IMR-90 (cell line): ENCODE results near the gene NAV2. TPM values are rescaled to one million over a fixed set of nuclear protein-coding genes. Genes with fewer than 3 reads are reported as not detected.

Experiments used
- ATAC-seq: fragments of 200-7000 bp; cut with Tn5 transposase; 2 replicates; pipeline ENCODE4 v1.9.1; 2020; ENCODE audit warnings: low read depth, mild to moderate bottlenecking, moderate library complexity
- BruUV-seq: library from RNA; stranded (reverse); fragments of 400-500 nt; replicated peaks from 2 replicates; lab custom pipeline; 2021; lab: Mats Ljungman, UMichigan
- CTCF ChIA-PET: fragments of 300-600 bp; formaldehyde crosslinking; extraction: SDS; loops from one replicate; lab custom pipeline; 2021; ENCODE audit warnings: antibody characterized with exemption; lab: Yijun Ruan, JAX
- POLR2A ChIA-PET: fragments of 300-600 bp; sonication (Branson Sonifier 250); formaldehyde crosslinking; loops from one replicate; lab custom pipeline; 2022; ENCODE audit warnings: antibody characterized with exemption; ENCODE audit not compliant: unreplicated experiment; lab: Charles Lee
- DNase-seq: peaks from one replicate; pipeline ENCODE4 v3.0.0; 2013
- H2AFZ ChIP-seq: replicated peaks from 2 replicates; pipeline ENCODE3; 2013; ENCODE audit warnings: low read length, mild to moderate bottlenecking; ENCODE audit not compliant: poor library complexity
- H2AK5ac ChIP-seq: 2 replicates; pipeline ENCODE4 v1.6.1; 2013; ENCODE audit warnings: low read depth, low read length, inconsistent platforms
- H2AK9ac ChIP-seq: replicated peaks from 2 replicates; pipeline ENCODE3; 2013; ENCODE audit warnings: mild to moderate bottlenecking, low read depth, low read length, moderate library complexity; ENCODE audit not compliant: poor library complexity
- H2BK120ac ChIP-seq: 2 replicates; pipeline ENCODE4 v1.6.1; 2013; ENCODE audit warnings: low read depth, low read length, inconsistent platforms
- H2BK15ac ChIP-seq: 3 replicates; pipeline ENCODE4 v1.6.1; 2013; ENCODE audit warnings: low read depth, low read length, inconsistent platforms
- H2BK20ac ChIP-seq: 2 replicates; pipeline ENCODE4 v1.6.1; 2013; ENCODE audit warnings: low read depth, mild to moderate bottlenecking, inconsistent platforms, low read length, moderate library complexity
- H2BK5ac ChIP-seq: 2 replicates; pipeline ENCODE4 v1.6.1; 2013; ENCODE audit warnings: mild to moderate bottlenecking, low read depth, low read length, inconsistent platforms; ENCODE audit not compliant: poor library complexity, severe bottlenecking
- H3K14ac ChIP-seq: replicated peaks from 2 replicates; pipeline ENCODE4 v1.6.1; 2013; ENCODE audit warnings: low read depth, low read length, inconsistent platforms
- H3K18ac ChIP-seq: 2 replicates; pipeline ENCODE4 v1.6.1; 2013; ENCODE audit warnings: low read depth, low read length, control low read depth
- H3K23ac ChIP-seq: 2 replicates; pipeline ENCODE4 v1.6.1; 2013; ENCODE audit warnings: low read depth, low read length, inconsistent platforms
- H3K27ac ChIP-seq: 2 replicates; pipeline ENCODE4 v1.5.1; 2013; ENCODE audit warnings: mild to moderate bottlenecking, control low read depth, low read length; ENCODE audit not compliant: insufficient read depth
- H3K27me3 ChIP-seq: 2 replicates; pipeline ENCODE4 v1.6.1; 2013; ENCODE audit warnings: low read length; ENCODE audit not compliant: control insufficient read depth, insufficient read depth
- H3K36me3 ChIP-seq: 2 replicates; pipeline ENCODE4 v1.6.1; 2013; ENCODE audit warnings: low read length, mixed read lengths; ENCODE audit not compliant: control insufficient read depth, insufficient read depth
- H3K4ac ChIP-seq: 2 replicates; pipeline ENCODE4 v1.6.1; 2013; ENCODE audit warnings: low read depth, low read length, inconsistent platforms
- H3K4me1 ChIP-seq: 2 replicates; pipeline ENCODE4 v1.6.1; 2013; ENCODE audit warnings: low read length, mixed read lengths; ENCODE audit not compliant: control insufficient read depth, insufficient read depth
- H3K4me2 ChIP-seq: 2 replicates; pipeline ENCODE4 v1.6.1; 2013; ENCODE audit warnings: low read depth, mild to moderate bottlenecking, control low read depth, low read length, moderate library complexity
- H3K4me3 ChIP-seq: 2 replicates; pipeline ENCODE4 v1.5.1; 2013; ENCODE audit warnings: low read depth, mild to moderate bottlenecking, control low read depth, low read length, moderate library complexity; ENCODE audit not compliant: insufficient read depth
- H3K56ac ChIP-seq: 2 replicates; pipeline ENCODE4 v1.6.1; 2013; ENCODE audit warnings: low read length, inconsistent platforms; ENCODE audit not compliant: insufficient read depth; ENCODE audit errors: extremely low read depth
- H3K79me1 ChIP-seq, 2 experiments: 2 replicates each; pipeline ENCODE4 v1.6.1; 2013; ENCODE audit warnings: low read length in 2 of 2, inconsistent platforms in 1 of 2, low read depth in 1 of 2
- H3K9ac ChIP-seq: 2 replicates; pipeline ENCODE4 v1.6.1; 2013; ENCODE audit warnings: low read depth, low read length, control low read depth
- H3K9me1 ChIP-seq: 2 replicates; pipeline ENCODE4 v1.6.1; 2013; ENCODE audit warnings: low read length, inconsistent platforms; ENCODE audit not compliant: insufficient read depth
- H3K9me3 ChIP-seq: 2 replicates; pipeline ENCODE4 v1.6.1; 2013; ENCODE audit warnings: low read length; ENCODE audit not compliant: control insufficient read depth, insufficient read depth
- H4K20me1 ChIP-seq: 2 replicates; pipeline ENCODE4 v1.6.1; 2013; ENCODE audit warnings: low read length, inconsistent platforms; ENCODE audit not compliant: insufficient read depth
- H4K5ac ChIP-seq: 2 replicates; pipeline ENCODE4 v1.6.1; 2013; ENCODE audit warnings: mild to moderate bottlenecking, low read depth, low read length, control low read depth
- H4K8ac ChIP-seq, 2 experiments: 2 replicates each; pipeline ENCODE4 v1.6.1; 2013; ENCODE audit warnings: low read depth in 2 of 2, low read length in 2 of 2, control low read depth in 1 of 2, inconsistent platforms in 1 of 2
- H4K91ac ChIP-seq: 2 replicates; pipeline ENCODE4 v1.6.1; 2013; ENCODE audit warnings: low read depth, low read length, inconsistent platforms; ENCODE audit not compliant: insufficient read depth
- CEBPB ChIP-seq: IDR thresholded peaks from 2 replicates; pipeline ENCODE4 v1.6.1; 2012; ENCODE audit warnings: low read depth, low read length, improper control_type of control experiment
- CHD1 ChIP-seq: IDR thresholded peaks from 2 replicates; pipeline ENCODE4 v1.6.1; 2012; ENCODE audit warnings: low read depth, low read length, improper control_type of control experiment
- ELK1 ChIP-seq: fragments of 150-350 bp; IDR thresholded peaks from 2 replicates; pipeline ENCODE4 v1.6.1; 2016; ENCODE audit warnings: low read depth, mild to moderate bottlenecking, low read length, moderate library complexity, borderline replicate concordance
- FOS ChIP-seq: fragments of 150-350 bp; IDR thresholded peaks from 2 replicates; pipeline ENCODE4 v1.6.1; 2016; ENCODE audit warnings: low read depth, low read length
- MAZ ChIP-seq: IDR thresholded peaks from 2 replicates; pipeline ENCODE4 v1.6.1; 2012; ENCODE audit warnings: low read depth, mild to moderate bottlenecking, low read length, improper control_type of control experiment, moderate library complexity, borderline replicate concordance
- MXI1 ChIP-seq: IDR thresholded peaks from 2 replicates; pipeline ENCODE4 v1.6.1; 2012; ENCODE audit warnings: low read depth, mild to moderate bottlenecking, low read length, moderate library complexity, borderline replicate concordance
- NFE2L2 ChIP-seq: fragments of 150-350 bp; IDR thresholded peaks from 2 replicates; pipeline ENCODE4 v1.6.1; 2016; ENCODE audit warnings: low read depth, mild to moderate bottlenecking, low read length
- POLR2A ChIP-seq: IDR thresholded peaks from 2 replicates; pipeline ENCODE4 v1.6.1; 2012; ENCODE audit warnings: mild to moderate bottlenecking, low read depth, low read length
- RAD21 ChIP-seq: IDR thresholded peaks from 2 replicates; pipeline ENCODE4 v1.6.1; 2012; ENCODE audit warnings: low read length, improper control_type of control experiment
- RCOR1 ChIP-seq: IDR thresholded peaks from 2 replicates; pipeline ENCODE4 v1.6.1; 2012; ENCODE audit warnings: mild to moderate bottlenecking, low read length, improper control_type of control experiment; ENCODE audit not compliant: insufficient replicate concordance
- RFX5 ChIP-seq: IDR thresholded peaks from 2 replicates; pipeline ENCODE4 v1.8.0; 2012; ENCODE audit warnings: low read depth, mild to moderate bottlenecking, low read length, moderate library complexity
- SMC3 ChIP-seq: fragments of 150-350 bp; IDR thresholded peaks from 2 replicates; pipeline ENCODE4 v1.6.1; 2016; ENCODE audit warnings: low read depth, mild to moderate bottlenecking, antibody characterized with exemption, low read length, moderate library complexity
- USF2 ChIP-seq: fragments of 150-350 bp; IDR thresholded peaks from 2 replicates; pipeline ENCODE4 v1.6.1; 2017; ENCODE audit warnings: mild to moderate bottlenecking, antibody characterized with exemption, low read length, low read depth
- WGBS, 2 experiments: methylation state at CpG; one replicate each; pipeline versions ENCODE4 v1.1.5 to v1.1.7; 2013; ENCODE audit warnings: missing lambda C conversion rate in 2 of 2; ENCODE audit not compliant: insufficient read length in 1 of 2; ENCODE audit errors: extremely low coverage in 2 of 2; 5-methylcytosine and 5-hydroxymethylcytosine counted together
- dilution Hi-C: fragments of 300-500 bp; cut with HindIII; formaldehyde crosslinking; loops from one replicate; pipeline ENCODE4 v1.14.3; 2018; ENCODE audit warnings: low sequenced_read_pairs; ENCODE audit not compliant: unreplicated experiment
- in situ Hi-C: fragments of 300-500 bp; cut with MboI; formaldehyde crosslinking; loops from 3 replicates; pipeline ENCODE4 v1.14.3; 2019; ENCODE audit warnings: low sequenced_read_pairs, inconsistent platforms, mixed read lengths
- intact Hi-C: fragments of 100-400 bp; cut with micrococcal nuclease; formaldehyde crosslinking; loops from 2 replicates; pipeline ENCODE4 v1.10.0; 2022
- polyA plus RNA-seq, 3 experiments: library from polyadenylated mRNA; depleted of rRNA; stranded (reverse); fragments of >200 nt; gene quantifications; 2 replicates each; pipeline ENCODE4 v1.2.3, GENCODE V29; 2012; ENCODE audit warnings: low replicate concordance in 1 of 3
- total RNA-seq: library from RNA; depleted of rRNA; stranded (reverse); fragments of >200 nt; gene quantifications from 2 replicates; pipeline ENCODE4 v1.2.3, GENCODE V29; 2012

Gene NAV2
- total and polyA plus RNA-seq, 2 of the 4 experiments (the other 2 are of a cell fraction) = 4.5 to 12.6 TPM

GRCh38 chr11:19869466-19869865, 156.8 kb downstream of the NAV2 start:
- H3K4ac ChIP-seq = no peak overlapping the region
- DNase-seq = no peak
- peaks cover 26% of the 10 kb centered on the region in 2 experiments; a peak in 2 of 4 replicates for H3K79me1 ChIP-seq
- in situ Hi-C loops (no loop called here), dilution Hi-C loops (no loop called here), intact Hi-C loops (no loop called here)
- POLR2A ChIA-PET = no interaction called here
- no peak overlapping the region for H2AK5ac ChIP-seq
- H2BK5ac ChIP-seq = no peak overlapping the region
- H3K23ac ChIP-seq = no peak overlapping the region
- H4K5ac ChIP-seq = no peak overlapping the region
- no peak overlapping the region for H2BK15ac ChIP-seq
- no peak overlapping the region for H3K18ac ChIP-seq
- H3K14ac ChIP-seq = no peak overlapping the region
- H3K4me1 ChIP-seq = peaks cover 7% of the 10 kb centered on the region; the same call in 1 of the 2 replicates
- ATAC-seq = no peak
- no peak overlapping the region for H2BK120ac ChIP-seq
- H2AFZ ChIP-seq = no peak overlapping the region
- H4K91ac ChIP-seq = no peak overlapping the region
- no TSS peak for BruUV-seq
- no peaks in the 10 kb centered on the region for H3K27me3 ChIP-seq
- no peak for TF ChIP-seq CEBPB
- no peak for TF ChIP-seq POLR2A
- no peak for TF ChIP-seq FOS
- TF ChIP-seq MAZ = no peak
- TF ChIP-seq NFE2L2 = no peak
- no peak for TF ChIP-seq RCOR1
- TF ChIP-seq ELK1 = no peak
- no peak for TF ChIP-seq SMC3
- no peak for TF ChIP-seq USF2
- no peak for TF ChIP-seq MXI1
- no peak for TF ChIP-seq RAD21
- no peak for TF ChIP-seq CHD1
- TF ChIP-seq RFX5 = no peak
- H3K9me3 ChIP-seq = no peaks in the 10 kb centered on the region
- H3K9ac ChIP-seq = no peak overlapping the region
- CTCF ChIA-PET = no interaction called here
- no peak overlapping the region for H2AK9ac ChIP-seq
- no peak overlapping the region for H3K4me3 ChIP-seq
- peaks cover 3% of the 10 kb centered on the region; the same call in 1 of the 2 replicates for H3K36me3 ChIP-seq
- no peak overlapping the region for H3K27ac ChIP-seq
- WGBS, 2 experiments = no CpG with 5 or more reads among the region's 2 CpGs
- peaks cover 5% of the 10 kb centered on the region; the same call in 1 of the 2 replicates for H3K9me1 ChIP-seq
- no peak overlapping the region for H4K8ac ChIP-seq
- H4K20me1 ChIP-seq = peaks cover 12% of the 10 kb centered on the region; the same call in 1 of the 2 replicates
- H3K4me2 ChIP-seq = no peak overlapping the region
- no peak overlapping the region for H2BK20ac ChIP-seq
- H3K56ac ChIP-seq = no peak overlapping the region
